Mesenchymal stem cell (in vitro differentiated cells and primary cell): Measurements from ENCODE around the gene LIN7B.

Experiments
- DNase-seq: peaks from one replicate; pipeline ENCODE4 v3.0.0-alpha.2; 2013
- H2AFZ ChIP-seq: one replicate; pipeline ENCODE4 v1.6.1; 2013; ENCODE audit warnings: low read depth, mild to moderate bottlenecking, control low read depth, inconsistent platforms, low read length, moderate library complexity
- H2AK5ac ChIP-seq: 2 replicates; pipeline ENCODE4 v1.6.1; 2013; ENCODE audit warnings: low read length, moderate library complexity, mild to moderate bottlenecking, inconsistent platforms; ENCODE audit not compliant: severe bottlenecking
- H2BK120ac ChIP-seq: one replicate; pipeline ENCODE4 v1.6.1; 2013; ENCODE audit warnings: low read depth, mild to moderate bottlenecking, inconsistent platforms, low read length, moderate library complexity
- H2BK12ac ChIP-seq, 2 experiments: one replicate each; pipeline ENCODE4 v1.6.1; 2013; ENCODE audit warnings: inconsistent platforms in 2 of 2, low read length in 2 of 2, mild to moderate bottlenecking in 2 of 2, moderate library complexity in 2 of 2, control low read depth in 1 of 2
- H2BK15ac ChIP-seq: one replicate; pipeline ENCODE4 v1.6.1; 2013; ENCODE audit warnings: mild to moderate bottlenecking, low read depth, inconsistent platforms; ENCODE audit not compliant: poor library complexity, severe bottlenecking
- H2BK5ac ChIP-seq: 2 replicates; pipeline ENCODE4 v1.6.1; 2013; ENCODE audit warnings: low read depth, mild to moderate bottlenecking, low read length, control low read depth, inconsistent platforms; ENCODE audit not compliant: poor library complexity, severe bottlenecking
- H3K14ac ChIP-seq, 2 experiments: one replicate each; pipeline ENCODE4 v1.6.1; 2013; ENCODE audit warnings: inconsistent platforms in 2 of 2, low read length in 2 of 2, control low read depth in 1 of 2, mild to moderate bottlenecking in 1 of 2, moderate library complexity in 1 of 2
- H3K18ac ChIP-seq, 2 experiments: one replicate each; pipeline ENCODE4 v1.6.1; 2013; ENCODE audit warnings: inconsistent platforms in 2 of 2, low read length in 2 of 2, control low read depth in 1 of 2, low read depth in 1 of 2, mild to moderate bottlenecking in 1 of 2
- H3K23ac ChIP-seq, 2 experiments: one replicate each; pipeline ENCODE4 v1.6.1; 2013; ENCODE audit warnings: inconsistent platforms in 2 of 2, low read length in 2 of 2, mild to moderate bottlenecking in 2 of 2, moderate library complexity in 2 of 2, control low read depth in 1 of 2
- H3K27ac ChIP-seq: 2 replicates; pipeline ENCODE4 v1.5.1; 2013; ENCODE audit warnings: mild to moderate bottlenecking, moderate library complexity, low read length, control low read depth, inconsistent platforms; ENCODE audit not compliant: poor library complexity, severe bottlenecking
- H3K27me3 ChIP-seq, 2 experiments: 2 replicates each; pipeline versions ENCODE4 v1.6.1 to v1.7.0; 2013; ENCODE audit warnings: low read length in 2 of 2, mild to moderate bottlenecking in 2 of 2, moderate library complexity in 2 of 2, control low read depth in 1 of 2, inconsistent platforms in 1 of 2; ENCODE audit not compliant: control insufficient read depth in 1 of 2, insufficient read depth in 1 of 2
- H3K36me3 ChIP-seq, 2 experiments: 2 replicates each; pipeline versions ENCODE4 v1.6.1 to v1.7.0; 2013; ENCODE audit warnings: low read length in 2 of 2, control low read depth in 1 of 2, inconsistent platforms in 1 of 2, low read depth in 1 of 2, mild to moderate bottlenecking in 1 of 2; ENCODE audit not compliant: insufficient read depth in 2 of 2, control insufficient read depth in 1 of 2
- H3K4ac ChIP-seq, 2 experiments: one replicate each; pipeline ENCODE4 v1.6.1; 2013; ENCODE audit warnings: inconsistent platforms in 2 of 2, low read length in 2 of 2, mild to moderate bottlenecking in 2 of 2, moderate library complexity in 2 of 2, control low read depth in 1 of 2, low read depth in 1 of 2
- H3K4me1 ChIP-seq: 2 replicates; pipeline ENCODE4 v1.6.1; 2013; ENCODE audit warnings: low read depth, low read length, control low read depth; ENCODE audit not compliant: control insufficient read depth, insufficient read depth
- H3K4me2 ChIP-seq: 2 replicates; pipeline ENCODE4 v1.6.1; 2013; ENCODE audit warnings: low read length, mild to moderate bottlenecking, inconsistent platforms; ENCODE audit not compliant: poor library complexity, severe bottlenecking
- H3K4me3 ChIP-seq, 2 experiments: 2 replicates each; pipeline versions ENCODE4 v1.5.1 to v1.7.0; 2013; ENCODE audit warnings: low read length in 2 of 2, mild to moderate bottlenecking in 2 of 2, control low read depth in 1 of 2, low read depth in 1 of 2; ENCODE audit not compliant: insufficient read depth in 1 of 2
- H3K79me1 ChIP-seq: replicated peaks from 2 replicates; pipeline ENCODE4 v1.6.1; 2013; ENCODE audit warnings: mild to moderate bottlenecking, control low read depth, low read length, inconsistent platforms; ENCODE audit not compliant: poor library complexity, severe bottlenecking
- H3K9ac ChIP-seq: 2 replicates; pipeline ENCODE4 v1.7.0; 2013; ENCODE audit warnings: mild to moderate bottlenecking, low read length, moderate library complexity
- H3K9me3 ChIP-seq: 2 replicates; pipeline ENCODE4 v1.7.0; 2013; ENCODE audit warnings: mild to moderate bottlenecking, low read length; ENCODE audit not compliant: control insufficient read depth
- H4K8ac ChIP-seq: one replicate; pipeline ENCODE4 v1.6.1; 2013; ENCODE audit warnings: inconsistent platforms, mild to moderate bottlenecking, low read length, moderate library complexity
- H4K91ac ChIP-seq: one replicate; pipeline ENCODE4 v1.6.1; 2013; ENCODE audit warnings: mild to moderate bottlenecking, low read length, inconsistent platforms
- WGBS: methylation state at CpG from one replicate; pipeline ENCODE4 v1.1.7; 2013; ENCODE audit warnings: mixed read lengths; 5-methylcytosine and 5-hydroxymethylcytosine counted together

The LIN7B gene

GRCh38 chr19:49135686-49136085, 21.5 kb downstream of the LIN7B start:
- Histone ChIP-seq H3K27ac (no peak overlapping the region), H2BK5ac (no peak overlapping the region), H2BK12ac (no peak overlapping the region), H3K14ac (no peak overlapping the region), H2AK5ac (no peak overlapping the region), H3K9ac (no peak overlapping the region), H3K23ac (peak overlapping the region in 1 of 2 experiments; percentile 59), H4K91ac (no peak overlapping the region), H2BK15ac (no peak overlapping the region), H3K4me3 (no peak overlapping the region), H3K27me3 (peaks cover 0 to 24% of the 10 kb centered on the region in 2 experiments), H3K4me1 (peaks cover 7% of the 10 kb centered on the region), H3K36me3 (peaks cover 0 to 3% of the 10 kb centered on the region in 2 experiments), H2BK120ac (no peak overlapping the region), H2AFZ (no peak overlapping the region), H4K8ac (no peak overlapping the region), H3K79me1 (no peaks in the 10 kb centered on the region), H3K4ac (no peak overlapping the region), H3K4me2 (no peak overlapping the region), H3K18ac (no peak overlapping the region), H3K9me3 (no peaks in the 10 kb centered on the region)
- 92% methylated on average over 3 of the region's 5 CpGs for WGBS
- no peak for DNase-seq

DNA sequence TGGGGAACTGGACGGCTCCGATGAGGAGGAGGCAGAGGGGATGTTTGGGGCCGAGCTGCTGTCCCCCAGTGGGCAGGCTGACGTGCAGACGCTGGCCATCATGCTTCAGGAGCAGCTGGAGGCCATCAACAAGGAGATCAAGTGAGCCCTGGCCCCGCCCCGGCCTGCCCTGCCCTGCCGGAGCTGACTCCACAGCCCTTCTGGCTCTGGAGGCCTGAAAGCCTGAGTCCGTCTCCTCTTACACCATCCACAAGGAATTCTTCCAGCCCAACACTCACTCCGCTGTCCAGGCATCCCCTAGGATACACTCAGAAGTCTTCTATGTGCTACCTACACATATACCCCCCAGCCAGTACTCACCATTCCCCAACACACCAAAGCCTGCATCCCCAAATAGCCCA, 22.6 kb downstream of the LIN7B start:
- peaks cover 7% of the 10 kb centered on the region for H3K4me1 ChIP-seq
- no peak overlapping the region for H3K9ac ChIP-seq

GRCh38 chr19:49140951-49141350, 26.8 kb downstream of the LIN7B start:
- no peaks in the 10 kb centered on the region for H3K79me1 ChIP-seq
- H3K27ac ChIP-seq = no peak overlapping the region
- no peak overlapping the region for H3K4ac ChIP-seq
- H3K9me3 ChIP-seq = no peaks in the 10 kb centered on the region
- no peak overlapping the region for H2BK5ac ChIP-seq
- H3K4me2 ChIP-seq = no peak overlapping the region
- H3K14ac ChIP-seq = no peak overlapping the region
- no peak overlapping the region for H2AFZ ChIP-seq
- H2BK12ac ChIP-seq = no peak overlapping the region
- no peak overlapping the region for H4K8ac ChIP-seq
- H3K4me3 ChIP-seq = no peak overlapping the region
- no peak overlapping the region for H2BK15ac ChIP-seq
- H2AK5ac ChIP-seq = no peak overlapping the region
- no peak overlapping the region for H3K23ac ChIP-seq
- H3K27me3 ChIP-seq = peaks cover 0 to 2% of the 10 kb centered on the region in 2 experiments
- no peak overlapping the region for H3K9ac ChIP-seq
- no peak overlapping the region for H4K91ac ChIP-seq
- H3K4me1 ChIP-seq = peaks cover 17% of the 10 kb centered on the region
- H3K36me3 ChIP-seq = no peaks in the 10 kb centered on the region
- DNase-seq = no peak
- no peak overlapping the region for H3K18ac ChIP-seq
- H2BK120ac ChIP-seq = no peak overlapping the region
- 90% methylated on average over 7 of the region's 7 CpGs for WGBS

More for the DNA sequence above, 22.6 kb downstream of the LIN7B start:
- H3K36me3 ChIP-seq = peaks cover 0 to 3% of the 10 kb centered on the region in 2 experiments
- no peak overlapping the region for H3K4me3 ChIP-seq
- no peak overlapping the region for H2AFZ ChIP-seq
- H3K23ac ChIP-seq = no peak overlapping the region
- no peak overlapping the region for H3K14ac ChIP-seq
- no peak overlapping the region for H3K4ac ChIP-seq
- H2BK15ac ChIP-seq = no peak overlapping the region
- no peak overlapping the region for H4K8ac ChIP-seq
- no peaks in the 10 kb centered on the region for H3K79me1 ChIP-seq
- WGBS = 74% methylated on average over 10 of the region's 10 CpGs
- H3K9me3 ChIP-seq = no peaks in the 10 kb centered on the region
- H3K18ac ChIP-seq = no peak overlapping the region
- peaks cover 0 to 24% of the 10 kb centered on the region in 2 experiments for H3K27me3 ChIP-seq
- no peak overlapping the region for H4K91ac ChIP-seq
- no peak overlapping the region for H2BK120ac ChIP-seq
- H3K4me2 ChIP-seq = no peak overlapping the region
- no peak overlapping the region for H3K27ac ChIP-seq
- no peak overlapping the region for H2AK5ac ChIP-seq
- DNase-seq = peak; percentile 24
- no peak overlapping the region for H2BK12ac ChIP-seq
- H2BK5ac ChIP-seq = no peak overlapping the region

- Histone ChIP-seq H4K91ac (no peak overlapping the region), H3K4me3 (no peak overlapping the region), H2AFZ (no peak overlapping the region), H2AK5ac (no peak overlapping the region), H3K36me3 (no peaks in the 10 kb centered on the region), H3K23ac (no peak overlapping the region), H3K4me1 (peaks cover 21% of the 10 kb centered on the region), H3K9ac (no peak overlapping the region), H3K4me2 (no peak overlapping the region), H2BK120ac (no peak overlapping the region), H3K27me3 (peaks cover 0 to 2% of the 10 kb centered on the region in 2 experiments), H3K18ac (no peak overlapping the region), H3K27ac (no peak overlapping the region), H3K79me1 (no peaks in the 10 kb centered on the region), H3K9me3 (no peaks in the 10 kb centered on the region), H4K8ac (no peak overlapping the region), H2BK15ac (no peak overlapping the region), H3K4ac (no peak overlapping the region), H3K14ac (no peak overlapping the region), H2BK5ac (no peak overlapping the region), H2BK12ac (no peak overlapping the region)
- DNase-seq = no peak
- WGBS = 88% methylated on average over 5 of the region's 6 CpGs
These were observed 27.2 kb downstream of the LIN7B start for GRCh38 chr19:49141352-49141751.
